Endodermal cell (in vitro differentiated cells): ENCODE results near the gene ABAT. TPM values are rescaled to one million over a fixed set of nuclear protein-coding genes. Genes with fewer than 3 reads are reported as not detected.
A peak's percentile ranks its signal among the peaks of the same experiment; 100 is the strongest.
"Not testable (repeated sequence)": the region's sequence is repeated elsewhere in the genome, so short reads cannot be mapped to it uniquely, and the experiment has no call there.

Experiments
- DNase-seq: peaks from one replicate; pipeline ENCODE4 v3.0.0-alpha.2; 2017
- H3K27ac ChIP-seq: 2 replicates; pipeline ENCODE4 v1.5.1; 2013; ENCODE audit warnings: mild to moderate bottlenecking, low read depth, low read length, moderate library complexity
- H3K27me3 ChIP-seq: 2 replicates; pipeline ENCODE4 v1.6.1; 2013; ENCODE audit warnings: mild to moderate bottlenecking, low read length, moderate library complexity; ENCODE audit not compliant: insufficient read depth, control insufficient read depth, poor library complexity, severe bottlenecking
- H3K36me3 ChIP-seq: 2 replicates; pipeline ENCODE4 v1.7.0; 2013; ENCODE audit warnings: mild to moderate bottlenecking, low read length, moderate library complexity; ENCODE audit not compliant: control insufficient read depth, insufficient read depth
- H3K4me1 ChIP-seq: one replicate; pipeline ENCODE4 v1.7.0; 2013; ENCODE audit warnings: low read length; ENCODE audit not compliant: control insufficient read depth, insufficient read depth
- H3K4me3 ChIP-seq: 2 replicates; pipeline ENCODE4 v1.5.1; 2013; ENCODE audit warnings: mild to moderate bottlenecking, low read length, moderate library complexity
- H3K9ac ChIP-seq: 2 replicates; pipeline ENCODE4 v1.6.1; 2013; ENCODE audit warnings: mild to moderate bottlenecking, low read length, moderate library complexity; ENCODE audit not compliant: poor library complexity, severe bottlenecking; ENCODE audit errors: extremely low read depth
- H3K9me3 ChIP-seq: 2 replicates; pipeline ENCODE4 v1.6.1; 2013; ENCODE audit warnings: mild to moderate bottlenecking, low read length, moderate library complexity; ENCODE audit not compliant: control insufficient read depth
- H3K27ac Mint-ChIP-seq: 2 replicates; pipeline ENCODE4 v1.8.0; 2020; ENCODE audit warnings: mixed read lengths
- H3K27me3 Mint-ChIP-seq: 2 replicates; pipeline ENCODE4 v1.8.0; 2021; ENCODE audit warnings: mild to moderate bottlenecking, mixed read lengths; ENCODE audit not compliant: insufficient read depth
- H3K36me3 Mint-ChIP-seq: 2 replicates; pipeline ENCODE4 v1.8.0; 2020; ENCODE audit warnings: low read depth, mixed read lengths
- H3K4me1 Mint-ChIP-seq: 2 replicates; pipeline ENCODE4 v1.8.0; 2020; ENCODE audit warnings: mixed read lengths
- H3K4me3 Mint-ChIP-seq: 2 replicates; pipeline ENCODE4 v1.8.0; 2020; ENCODE audit warnings: mild to moderate bottlenecking, moderate library complexity, mixed read lengths
- H3K9me3 Mint-ChIP-seq: 2 replicates; pipeline ENCODE4 v1.8.0; 2020; ENCODE audit warnings: mild to moderate bottlenecking, mixed read lengths
- WGBS, 2 experiments: methylation state at CpG; one replicate each; pipeline versions ENCODE4 v1.1.5 to v1.1.7; 2013; ENCODE audit warnings: missing lambda C conversion rate in 2 of 2, mixed read lengths in 1 of 2; ENCODE audit not compliant: insufficient coverage in 1 of 2, insufficient read length in 1 of 2; 5-methylcytosine and 5-hydroxymethylcytosine counted together
- total RNA-seq, 2 donors: library from RNA; stranded (reverse); fragmentation: NEBNext Ultra II Directional in 1 of 2; extraction: Animal tissue kit (Norgen Biotek cat#: 25700) in 1 of 2; gene quantifications; 2 replicates in 1 of 2; 3 replicates in 1 of 2; pipeline ENCODE4 v1.2.1, GENCODE V29; 2021
- TF ChIP-seq, protein P1 (sequence below): fragments of 200-600 bp; sonication (generic); conservative IDR thresholded peaks from 2 replicates; pipeline ENCODE4 v1.5.0; 2021; ENCODE audit warnings: antibody characterized with exemption, mild to moderate bottlenecking

The ABAT gene
- total RNA-seq, 2 donors from 2014 or later: 9.7 to 13.6 TPM

- H3K4me3 Mint-ChIP-seq: peak overlapping the region; percentile 91
- Histone ChIP-seq H3K27me3 (no peaks in the 10 kb centered on the region), H3K9me3 (no peaks in the 10 kb centered on the region), H3K36me3 (peaks cover 50% of the 10 kb centered on the region), H3K4me1 (no peaks in the 10 kb centered on the region), H3K9ac (peak overlapping the region; percentile 78), H3K27ac (no peak overlapping the region), H3K4me3 (peak overlapping the region; percentile 94)
- peaks cover 18% of the 10 kb centered on the region for H3K36me3 Mint-ChIP-seq
- H3K27ac Mint-ChIP-seq: peak overlapping the region; percentile 96
- no peaks in the 10 kb centered on the region for H3K9me3 Mint-ChIP-seq
- DNase-seq: no peak
- 0 to 2% methylated on average over 6 of the region's 6 CpGs for WGBS, 2 experiments
- no peaks in the 10 kb centered on the region for H3K27me3 Mint-ChIP-seq
- H3K4me1 Mint-ChIP-seq: peaks cover 17% of the 10 kb centered on the region
- TF ChIP-seq, protein P1, sequence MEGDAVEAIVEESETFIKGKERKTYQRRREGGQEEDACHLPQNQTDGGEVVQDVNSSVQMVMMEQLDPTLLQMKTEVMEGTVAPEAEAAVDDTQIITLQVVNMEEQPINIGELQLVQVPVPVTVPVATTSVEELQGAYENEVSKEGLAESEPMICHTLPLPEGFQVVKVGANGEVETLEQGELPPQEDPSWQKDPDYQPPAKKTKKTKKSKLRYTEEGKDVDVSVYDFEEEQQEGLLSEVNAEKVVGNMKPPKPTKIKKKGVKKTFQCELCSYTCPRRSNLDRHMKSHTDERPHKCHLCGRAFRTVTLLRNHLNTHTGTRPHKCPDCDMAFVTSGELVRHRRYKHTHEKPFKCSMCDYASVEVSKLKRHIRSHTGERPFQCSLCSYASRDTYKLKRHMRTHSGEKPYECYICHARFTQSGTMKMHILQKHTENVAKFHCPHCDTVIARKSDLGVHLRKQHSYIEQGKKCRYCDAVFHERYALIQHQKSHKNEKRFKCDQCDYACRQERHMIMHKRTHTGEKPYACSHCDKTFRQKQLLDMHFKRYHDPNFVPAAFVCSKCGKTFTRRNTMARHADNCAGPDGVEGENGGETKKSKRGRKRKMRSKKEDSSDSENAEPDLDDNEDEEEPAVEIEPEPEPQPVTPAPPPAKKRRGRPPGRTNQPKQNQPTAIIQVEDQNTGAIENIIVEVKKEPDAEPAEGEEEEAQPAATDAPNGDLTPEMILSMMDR: no peak
Measured at GRCh38 chr16:8798174-8798527, 123.7 kb downstream of the ABAT start.

GRCh38 chr16:8798535-8799157 lies 124.2 kb downstream of the ABAT start:
- H3K36me3 Mint-ChIP-seq: peaks cover 21% of the 10 kb centered on the region
- H3K27ac Mint-ChIP-seq: peak overlapping the region; percentile 96
- Histone ChIP-seq H3K4me3 (peak overlapping the region; percentile 94), H3K4me1 (no peaks in the 10 kb centered on the region), H3K9ac (peak overlapping the region; percentile 78), H3K27me3 (no peaks in the 10 kb centered on the region), H3K9me3 (no peaks in the 10 kb centered on the region), H3K27ac (no peak overlapping the region), H3K36me3 (peaks cover 53% of the 10 kb centered on the region)
- no peaks in the 10 kb centered on the region for H3K9me3 Mint-ChIP-seq
- H3K4me3 Mint-ChIP-seq: peak overlapping the region; percentile 91
- peaks cover 17% of the 10 kb centered on the region for H3K4me1 Mint-ChIP-seq
- WGBS, 2 experiments: 79 to 95% methylated on average over 5 to 7 of the region's 7 CpGs
- DNase-seq: no peak
- TF ChIP-seq, protein P1: no peak
- H3K27me3 Mint-ChIP-seq: no peaks in the 10 kb centered on the region

GRCh38 chr16:8801701-8802100 lies 127.3 kb downstream of the ABAT start:
- no peaks in the 10 kb centered on the region for H3K9me3 ChIP-seq
- Mint-ChIP-seq H3K4me1 (peaks cover 13% of the 10 kb centered on the region), H3K27ac (no peak overlapping the region), H3K36me3 (peaks cover 40% of the 10 kb centered on the region), H3K9me3 (no peaks in the 10 kb centered on the region), H3K27me3 (no peaks in the 10 kb centered on the region), H3K4me3 (no peak overlapping the region)
- H3K4me1 ChIP-seq: no peaks in the 10 kb centered on the region
- H3K4me3 ChIP-seq: no peak overlapping the region
- no peak overlapping the region for H3K27ac ChIP-seq
- TF ChIP-seq, protein P1: no peak
- peaks cover 72% of the 10 kb centered on the region for H3K36me3 ChIP-seq
- H3K27me3 ChIP-seq: no peaks in the 10 kb centered on the region
- WGBS, 2 experiments: 93 to 100% methylated on average over 4 of the region's 4 CpGs
- H3K9ac ChIP-seq: no peak overlapping the region
- DNase-seq: no peak

DNA sequence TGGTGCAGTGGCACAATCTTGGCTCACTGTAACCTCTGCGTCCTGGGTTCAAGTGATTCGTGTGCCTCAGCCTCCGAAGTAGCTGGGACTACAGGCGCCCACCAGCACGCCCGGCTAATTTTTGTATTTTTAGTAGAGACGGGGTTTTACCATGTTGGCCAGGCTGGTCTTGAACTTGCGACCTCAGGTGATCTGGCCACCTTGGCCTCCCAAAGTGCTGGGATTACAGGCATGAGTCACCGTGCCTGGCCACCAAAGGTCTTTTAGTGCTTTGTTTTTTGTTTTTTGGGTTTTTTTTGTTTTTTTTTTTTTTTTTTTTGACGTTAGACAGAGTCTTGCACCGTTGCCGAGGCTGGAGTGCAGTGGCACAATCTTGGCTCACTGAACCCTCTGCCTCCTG lies 129.3 kb downstream of the ABAT start:
- not testable (repeated sequence) for H3K27me3 Mint-ChIP-seq, H3K4me3 Mint-ChIP-seq, H3K4me1 Mint-ChIP-seq, H3K9me3 Mint-ChIP-seq, H3K4me3 ChIP-seq, H3K4me1 ChIP-seq, H3K9me3 ChIP-seq, H3K27me3 ChIP-seq, H3K27ac ChIP-seq, H3K9ac ChIP-seq, H3K27ac Mint-ChIP-seq, DNase-seq
- WGBS, 2 experiments: 97 to 100% methylated on average over 4 to 12 of the region's 12 CpGs
- peaks cover 55% of the 10 kb centered on the region for H3K36me3 Mint-ChIP-seq
- peaks cover 89% of the 10 kb centered on the region for H3K36me3 ChIP-seq
